VCaP (cell line): ENCODE measurements around the gene BLVRB.
A peak's percentile ranks its signal among the peaks of the same experiment; 100 is the strongest.

ENCODE experiments used
- H3K27ac ChIP-seq: fragments of 450-650 bp; 2 replicates; pipeline ENCODE4 v1.5.1; 2017
- TF ChIP-seq, protein P1 (sequence below): fragments of 450-650 bp; conservative IDR thresholded peaks from 2 replicates; pipeline ENCODE4 v1.5.1; 2017; ENCODE audit warnings: mild to moderate bottlenecking, moderate library complexity

BLVRB gene

DNA sequence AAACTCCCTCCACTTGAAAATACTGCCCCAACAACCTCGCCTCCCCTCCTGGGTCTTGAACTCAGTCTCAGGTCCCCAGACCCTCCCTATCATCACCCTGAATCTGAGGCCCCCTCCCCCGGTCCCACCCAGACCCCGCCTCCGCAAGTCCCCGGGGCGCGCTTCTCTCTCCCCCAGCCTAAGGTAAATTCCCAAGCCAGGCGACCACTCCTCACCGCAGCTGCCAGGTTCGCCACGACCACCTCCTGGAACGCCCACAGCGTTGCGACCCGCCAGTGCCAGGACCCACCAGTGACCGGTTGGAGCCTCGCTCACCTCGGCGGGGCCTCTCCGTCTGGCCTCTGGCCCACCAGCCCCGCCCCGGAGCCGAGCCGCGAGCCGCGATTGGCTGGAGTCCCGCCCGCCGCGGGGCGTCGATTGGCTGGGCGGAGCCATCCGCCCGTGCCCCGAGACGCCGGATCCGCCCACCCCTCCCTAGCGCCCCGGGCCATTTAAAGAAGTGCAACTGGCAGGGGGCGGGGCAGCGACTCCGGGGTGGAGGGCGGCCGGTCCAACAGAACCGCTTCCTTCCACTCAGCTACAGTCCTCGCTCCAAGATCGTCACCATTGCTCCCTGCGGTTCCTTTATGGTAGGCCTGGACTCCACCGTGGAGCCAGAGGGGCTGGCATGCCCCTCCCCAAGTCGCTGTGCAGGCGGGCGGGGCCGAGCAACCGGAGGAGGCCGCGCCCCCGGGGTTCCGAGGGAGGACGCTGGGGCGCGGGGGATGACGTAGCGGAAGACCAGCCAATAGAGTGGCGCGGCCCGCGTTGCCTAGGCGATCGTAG lies 21.3 kb downstream of the BLVRB start, which contains the start of gene SERTAD3:
TSS of gene SERTAD3 (minus strand) at position 336 of the 825 bp plus-strand sequence. CDS start 2,255 bp downstream, outside the sequence.
- TF ChIP-seq, protein P1, sequence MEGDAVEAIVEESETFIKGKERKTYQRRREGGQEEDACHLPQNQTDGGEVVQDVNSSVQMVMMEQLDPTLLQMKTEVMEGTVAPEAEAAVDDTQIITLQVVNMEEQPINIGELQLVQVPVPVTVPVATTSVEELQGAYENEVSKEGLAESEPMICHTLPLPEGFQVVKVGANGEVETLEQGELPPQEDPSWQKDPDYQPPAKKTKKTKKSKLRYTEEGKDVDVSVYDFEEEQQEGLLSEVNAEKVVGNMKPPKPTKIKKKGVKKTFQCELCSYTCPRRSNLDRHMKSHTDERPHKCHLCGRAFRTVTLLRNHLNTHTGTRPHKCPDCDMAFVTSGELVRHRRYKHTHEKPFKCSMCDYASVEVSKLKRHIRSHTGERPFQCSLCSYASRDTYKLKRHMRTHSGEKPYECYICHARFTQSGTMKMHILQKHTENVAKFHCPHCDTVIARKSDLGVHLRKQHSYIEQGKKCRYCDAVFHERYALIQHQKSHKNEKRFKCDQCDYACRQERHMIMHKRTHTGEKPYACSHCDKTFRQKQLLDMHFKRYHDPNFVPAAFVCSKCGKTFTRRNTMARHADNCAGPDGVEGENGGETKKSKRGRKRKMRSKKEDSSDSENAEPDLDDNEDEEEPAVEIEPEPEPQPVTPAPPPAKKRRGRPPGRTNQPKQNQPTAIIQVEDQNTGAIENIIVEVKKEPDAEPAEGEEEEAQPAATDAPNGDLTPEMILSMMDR = no peak
- peak within 1 kb of the TSS; percentile 94 for H3K27ac ChIP-seq

- H3K27ac ChIP-seq = peak overlapping the region; percentile 94
- TF ChIP-seq, protein P1 = no peak
Measured at GRCh38 chr19:40443131-40443999, 22.2 kb downstream of the BLVRB start.

- peak overlapping the region; percentile 94 for H3K27ac ChIP-seq
- TF ChIP-seq, protein P1 = no peak
Measured at GRCh38 chr19:40442328-40443130, 23.0 kb downstream of the BLVRB start.

DNA sequence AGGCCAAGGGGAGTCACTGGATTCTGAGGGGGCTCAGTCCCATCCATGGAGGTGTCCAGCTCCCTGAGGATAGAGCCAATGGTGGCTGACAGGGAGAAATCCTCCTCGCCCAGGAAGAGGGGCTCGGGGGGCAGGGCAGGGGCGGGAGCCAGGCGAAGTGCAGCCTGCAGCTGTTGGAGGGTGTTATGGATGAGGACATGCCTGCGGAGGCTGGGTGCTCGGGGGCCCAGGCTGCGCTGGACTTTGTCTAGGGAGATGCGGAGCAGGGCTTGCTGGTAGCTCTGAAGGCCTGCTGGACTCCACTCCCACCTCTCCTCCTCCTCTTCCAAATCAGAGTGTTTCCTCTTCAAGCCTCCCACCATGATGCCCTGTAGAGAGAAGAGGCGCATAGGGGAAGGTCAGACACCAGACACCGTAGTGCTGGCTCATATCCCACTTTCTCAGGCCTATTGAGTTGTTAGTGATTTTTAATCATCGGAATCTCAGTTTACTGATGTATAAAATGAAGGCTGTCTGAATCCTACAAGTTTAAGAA lies 23.8 kb downstream of the BLVRB start:
- TF ChIP-seq, protein P1 = no peak
- peak overlapping the region; percentile 94; the same call in 1 of the 2 replicates for H3K27ac ChIP-seq

DNA sequence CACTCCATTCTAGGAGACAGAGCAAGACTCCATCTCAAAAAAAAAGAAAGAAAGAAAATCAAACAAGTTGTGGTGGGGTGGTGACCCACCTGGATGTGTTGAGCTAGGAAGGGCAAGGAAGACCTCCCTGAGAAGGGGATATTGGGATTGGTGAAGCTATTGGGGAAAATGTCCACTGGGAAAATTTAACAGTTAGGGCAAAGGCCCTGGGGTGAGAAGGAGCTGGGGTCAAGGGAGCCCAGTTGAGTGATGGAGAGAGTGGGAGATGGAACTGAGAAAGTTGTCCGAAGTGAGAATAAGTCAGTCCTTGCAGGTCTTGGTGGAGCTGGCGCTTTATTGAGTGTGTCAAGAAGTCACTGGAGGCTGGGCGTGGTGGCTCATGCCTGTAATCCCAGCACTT lies 27.3 kb downstream of the BLVRB start:
- no peak overlapping the region for H3K27ac ChIP-seq
- TF ChIP-seq, protein P1 = no peak

DNA sequence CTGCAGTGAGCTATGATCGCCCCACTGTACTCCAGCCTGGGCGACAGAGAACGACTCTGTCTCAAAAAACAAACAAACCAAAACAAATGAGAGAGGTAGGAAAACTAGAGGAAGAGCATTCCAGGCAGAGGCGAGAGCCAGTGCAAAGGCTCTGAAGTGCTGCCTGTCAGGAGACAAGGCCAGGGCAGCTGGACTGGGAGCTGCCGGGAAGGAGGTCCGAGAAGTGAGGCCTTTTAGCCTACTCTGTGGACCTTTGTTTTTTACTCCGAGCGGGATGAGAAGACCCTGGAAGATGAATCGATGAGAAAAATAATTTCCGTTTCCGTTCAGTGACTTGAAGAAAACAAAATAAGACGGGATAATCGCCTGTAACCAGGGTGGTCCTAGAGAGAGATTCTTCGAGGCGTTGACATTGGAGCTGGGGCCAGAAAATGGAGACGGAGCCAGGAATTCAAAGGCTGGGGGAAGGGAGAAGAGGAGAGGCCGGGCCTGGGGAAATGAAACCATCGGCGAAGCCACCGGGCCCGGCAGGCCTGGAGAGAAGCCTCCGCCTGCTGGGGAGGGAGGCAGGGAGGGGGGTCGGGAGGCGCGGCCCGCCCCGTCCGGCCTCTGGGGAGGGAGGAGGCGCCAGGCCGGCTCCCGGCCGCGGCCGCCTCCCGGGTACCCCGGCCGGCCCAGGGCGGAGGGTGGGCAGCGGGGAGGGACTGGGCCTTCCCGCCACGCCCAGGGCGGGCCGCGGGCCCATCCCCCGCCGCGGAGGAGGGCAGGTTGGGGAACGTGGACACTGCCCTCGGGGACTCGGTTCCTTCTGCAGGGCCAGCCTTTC lies 31.9 kb downstream of the BLVRB start:
- TF ChIP-seq, protein P1 = no peak
- peak overlapping the region; percentile 99 for H3K27ac ChIP-seq

- peak overlapping the region; percentile 99 for H3K27ac ChIP-seq
Measured at GRCh38 chr19:40432760-40433159, 32.8 kb downstream of the BLVRB start.
